ENCODE results near the gene CSNK1A1L.

- TF ChIP-seq CTCF (IDR thresholded peaks at IDR 0.05) (no peak), ZFX (IDR thresholded peaks at IDR 0.05; ENCODE audit: borderline replicate concordance) (no peak)
Observed at GRCh38 chr13:37070145-37070695, 35.2 kb downstream of the CSNK1A1L start.
